SIG-M5 (cell line): ENCODE measurements around the gene NEK10.
A peak's percentile ranks its signal among the peaks of the same experiment; 100 is the strongest.

Experiments
- DNase-seq: peaks from one replicate; lab custom pipeline; 2025; lab: John Stamatoyannopoulos, UW

NEK10 gene

DNA sequence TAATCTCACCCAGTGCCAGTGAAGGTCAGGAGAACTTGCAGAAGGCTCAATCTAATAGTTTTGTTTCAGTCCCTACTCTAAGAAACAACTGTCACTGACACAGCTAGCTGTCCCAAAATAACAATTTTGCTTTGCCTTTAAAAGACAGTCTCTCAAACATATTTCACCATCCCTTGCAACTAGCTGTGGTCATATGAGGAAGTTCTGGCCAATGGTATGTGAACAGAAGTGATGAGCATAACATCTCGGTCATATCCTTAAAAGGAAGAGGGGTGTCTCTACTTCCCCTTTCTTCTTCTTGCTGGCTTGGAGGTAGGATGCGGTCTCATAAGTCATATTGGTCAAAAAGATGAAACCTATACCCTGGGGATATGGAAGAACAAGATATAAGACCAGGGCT, 198.1 kb downstream of the NEK10 start:
- DNase-seq, result peak; percentile 73

DNA sequence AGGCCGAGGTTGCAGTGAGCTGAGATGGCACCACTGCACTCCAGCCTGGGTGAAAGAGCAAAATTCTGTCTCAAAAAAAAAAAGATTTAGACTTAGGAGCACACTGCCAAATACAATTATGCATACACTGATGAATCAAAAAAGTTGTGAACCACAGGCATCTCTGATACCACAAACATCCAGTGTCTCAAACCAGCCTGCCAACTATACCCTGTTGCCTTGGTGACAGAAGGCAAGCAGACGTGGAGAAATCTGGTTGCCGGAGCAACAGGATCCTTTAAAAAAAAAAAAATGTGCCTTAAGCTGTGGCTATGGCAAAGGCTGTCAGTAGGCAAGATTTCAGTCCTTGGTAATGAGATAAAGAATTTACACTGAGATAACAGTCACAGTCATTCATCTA, 202.3 kb downstream of the NEK10 start:
- no peak for DNase-seq

DNA sequence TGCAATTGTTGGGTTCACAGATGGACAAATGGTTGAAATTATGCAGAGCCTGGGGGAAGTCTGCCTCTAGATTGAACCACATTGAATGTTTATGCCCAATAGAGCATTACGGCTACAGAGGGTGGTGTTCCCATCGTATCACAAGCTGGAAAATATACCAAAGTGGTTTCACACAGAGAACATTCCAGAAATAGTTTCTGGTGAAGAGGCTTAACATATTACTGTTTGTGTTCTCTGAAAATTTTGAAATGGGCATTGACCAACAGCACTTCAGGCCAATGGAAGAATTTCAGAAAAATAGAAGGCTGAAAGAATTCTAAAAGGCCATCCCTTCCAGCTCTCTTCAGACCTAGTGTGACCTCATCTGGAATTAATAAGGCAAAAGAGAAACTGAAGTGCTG, 203.9 kb downstream of the NEK10 start:
- DNase-seq, result no peak

DNA sequence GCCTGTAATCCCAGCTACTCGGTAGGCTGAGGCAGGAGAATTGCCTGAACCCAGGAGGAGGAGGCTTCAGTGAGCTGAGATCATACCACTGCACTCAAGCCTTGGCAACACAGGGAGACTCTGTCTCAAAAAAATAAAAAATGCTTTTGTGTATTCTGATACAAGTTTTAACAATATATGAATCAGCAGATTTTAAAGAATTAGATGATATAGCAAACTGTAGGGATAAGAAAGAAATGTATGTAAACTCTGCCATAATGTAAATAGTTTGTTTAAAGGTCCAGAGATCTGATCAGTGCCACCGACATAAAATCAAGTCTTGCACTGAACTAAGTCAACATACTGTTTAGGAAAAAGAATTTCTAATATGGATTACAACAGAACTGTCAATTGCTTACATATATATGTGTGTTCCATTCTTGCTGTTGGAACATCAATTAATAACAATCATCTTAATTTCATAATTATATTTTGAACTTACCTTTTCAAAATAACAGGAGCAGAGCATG, 208.3 kb downstream of the NEK10 start:
- no peak for DNase-seq

DNA sequence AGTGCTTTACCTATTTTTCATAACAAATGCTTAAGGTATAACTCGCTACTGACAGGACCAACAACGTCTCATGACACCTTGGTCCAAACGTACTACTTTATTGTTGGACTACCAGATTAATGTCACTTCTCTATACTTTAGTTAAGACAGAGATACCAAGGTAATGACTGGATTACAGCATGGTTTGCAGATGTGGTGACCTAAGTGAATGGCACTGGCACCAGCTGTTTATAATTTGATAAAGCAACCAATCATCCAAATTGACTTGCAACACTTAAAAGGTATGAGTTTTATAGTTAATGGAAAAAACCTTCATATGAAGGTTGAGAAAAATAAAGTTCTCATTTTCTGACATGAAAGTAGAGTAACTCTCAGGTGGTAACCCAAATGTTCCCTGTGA, 209.0 kb downstream of the NEK10 start:
- no peak for DNase-seq

DNA sequence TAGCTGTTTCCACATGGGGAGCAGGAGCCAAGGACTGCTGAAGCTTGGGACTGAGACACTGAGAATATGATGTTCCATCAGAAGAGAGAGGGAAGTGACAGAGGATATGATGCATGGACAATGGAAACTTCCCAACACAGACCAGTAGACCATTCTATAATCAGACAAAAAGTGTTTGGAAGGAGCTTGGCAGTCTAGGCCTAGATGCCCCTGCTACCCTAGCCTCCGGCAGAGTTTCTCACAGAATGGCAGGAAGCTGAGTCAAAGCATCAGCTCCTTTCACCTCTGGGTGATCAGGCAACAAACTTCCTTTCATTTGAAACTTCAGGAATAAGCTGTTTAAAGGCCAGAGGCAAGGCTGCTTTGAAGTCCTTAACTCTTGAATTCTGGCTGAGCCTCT, 222.0 kb downstream of the NEK10 start:
- no peak for DNase-seq

DNA sequence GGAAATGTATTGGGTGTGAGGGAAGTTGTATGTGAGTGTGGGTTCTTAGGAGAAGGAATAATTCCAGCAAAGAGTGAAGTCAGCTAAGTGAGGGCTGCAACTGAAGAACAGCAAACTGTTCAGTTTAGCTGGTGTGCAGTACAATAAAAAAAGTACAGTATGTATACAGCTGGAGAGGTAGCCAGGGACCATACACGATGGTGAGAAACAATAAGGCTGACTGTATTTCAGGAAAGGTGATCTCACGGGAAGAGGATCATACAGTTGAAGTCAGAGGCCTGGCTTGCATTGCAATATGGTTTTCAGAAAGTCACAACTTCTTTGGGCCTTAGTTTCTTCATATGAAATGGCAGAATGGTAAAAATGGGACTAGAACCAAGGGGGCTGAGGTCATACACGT, 222.4 kb downstream of the NEK10 start:
- DNase-seq, result no peak

DNA sequence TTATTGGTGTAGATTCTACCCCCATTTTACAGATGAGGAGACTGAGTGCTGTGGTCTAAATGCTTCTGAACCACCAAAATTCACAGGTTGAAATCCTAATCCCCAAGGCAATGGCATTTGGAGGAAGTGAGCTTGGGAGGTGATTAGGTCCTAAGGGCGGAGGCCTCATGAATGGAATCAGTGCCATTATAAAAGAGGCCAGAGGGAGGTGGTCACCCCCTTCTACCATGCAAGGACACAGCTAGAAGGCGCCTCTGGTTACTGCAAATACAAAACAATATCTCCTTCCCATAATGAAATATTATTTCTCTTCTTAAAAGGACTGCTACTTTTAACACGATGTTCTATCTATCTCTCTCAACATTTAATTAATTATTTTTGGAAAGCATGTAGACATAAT, 223.5 kb downstream of the NEK10 start:
- DNase-seq, result no peak

DNA sequence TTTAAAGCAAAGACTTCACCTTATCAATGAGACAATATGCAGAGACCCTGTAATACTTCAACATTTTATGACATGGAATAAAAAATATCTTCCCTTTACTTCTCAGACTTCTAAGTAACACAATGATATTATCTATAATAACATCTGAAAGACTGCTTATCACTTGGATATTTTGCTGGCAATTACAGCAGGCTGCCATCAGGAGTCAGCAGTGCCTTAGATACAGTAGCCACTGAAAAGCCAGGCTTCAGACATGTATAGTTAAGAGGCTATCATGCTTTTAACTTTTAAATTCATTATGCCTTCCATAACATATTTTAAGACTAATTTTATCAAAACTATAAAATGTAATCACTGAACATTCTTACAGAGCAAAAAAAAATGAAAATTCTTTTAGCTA, 227.5 kb downstream of the NEK10 start:
- no peak for DNase-seq

DNA sequence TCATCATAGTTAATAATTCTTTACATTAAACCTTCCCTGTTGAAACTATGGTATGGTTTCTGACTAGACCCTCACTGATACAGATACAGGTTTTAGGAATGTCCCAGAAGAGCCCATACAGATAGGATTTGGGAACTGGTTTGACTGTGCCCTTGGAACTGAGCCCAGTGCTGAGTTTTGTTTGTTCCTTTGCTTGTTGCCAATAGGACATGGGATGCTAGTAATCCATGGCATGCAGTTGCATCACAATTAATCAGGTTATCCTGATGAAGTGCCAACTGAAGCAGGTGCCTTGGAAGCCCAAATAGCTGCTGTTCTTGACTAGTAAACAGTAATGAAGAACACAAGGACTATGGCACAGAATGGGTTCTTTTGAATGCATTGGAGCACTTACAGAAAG, 230.6 kb downstream of the NEK10 start:
- no peak for DNase-seq

DNA sequence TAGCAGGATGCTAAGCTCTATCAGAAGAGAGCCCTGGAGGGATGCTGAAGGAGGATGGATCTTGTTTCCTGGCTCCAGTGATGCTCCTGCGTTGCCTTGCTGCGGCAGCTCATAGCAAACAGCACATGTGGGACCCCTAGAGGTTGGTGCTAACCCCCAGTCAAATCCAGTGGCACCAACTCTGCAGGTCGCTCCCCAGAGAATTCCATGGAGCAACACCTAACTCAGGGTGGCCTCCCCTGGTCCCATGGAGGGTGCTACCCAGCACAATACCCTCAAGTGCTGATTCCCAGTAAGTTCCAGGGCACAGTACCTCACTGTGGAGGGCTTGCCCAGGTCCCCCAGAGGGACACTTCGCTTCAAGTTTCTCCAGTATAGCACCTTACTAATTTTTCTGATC, 231.2 kb downstream of the NEK10 start:
- no peak for DNase-seq

DNA sequence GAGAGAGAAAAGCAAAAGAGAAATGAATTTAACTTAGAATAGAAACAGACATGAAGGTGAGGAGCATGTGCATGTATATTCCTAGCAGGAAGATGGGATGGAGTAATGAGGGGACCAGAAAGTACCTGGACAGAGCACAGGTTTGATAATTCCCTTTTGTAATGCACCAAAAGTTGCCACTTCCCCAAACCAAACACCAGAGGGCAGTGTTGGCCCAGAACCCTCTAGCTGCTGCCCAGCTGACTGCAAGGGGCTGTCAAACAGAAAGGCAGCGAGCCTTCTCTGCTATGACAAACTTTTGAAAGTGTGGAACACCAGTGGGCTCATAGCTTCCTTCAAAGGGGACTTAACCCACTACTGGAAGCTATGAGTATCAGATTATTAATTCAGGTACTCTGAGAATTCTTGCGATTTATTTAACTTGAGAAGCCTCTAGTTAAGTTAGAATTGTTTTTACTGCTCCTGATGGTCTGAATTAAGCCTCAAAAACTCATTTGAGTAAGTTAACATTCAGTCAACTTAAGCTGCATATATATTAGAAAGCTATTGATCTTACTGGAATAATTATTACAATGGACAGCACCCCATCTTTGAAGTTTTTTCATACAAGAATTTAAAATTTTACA, 234.9 kb downstream of the NEK10 start:
- DNase-seq, result no peak

DNA sequence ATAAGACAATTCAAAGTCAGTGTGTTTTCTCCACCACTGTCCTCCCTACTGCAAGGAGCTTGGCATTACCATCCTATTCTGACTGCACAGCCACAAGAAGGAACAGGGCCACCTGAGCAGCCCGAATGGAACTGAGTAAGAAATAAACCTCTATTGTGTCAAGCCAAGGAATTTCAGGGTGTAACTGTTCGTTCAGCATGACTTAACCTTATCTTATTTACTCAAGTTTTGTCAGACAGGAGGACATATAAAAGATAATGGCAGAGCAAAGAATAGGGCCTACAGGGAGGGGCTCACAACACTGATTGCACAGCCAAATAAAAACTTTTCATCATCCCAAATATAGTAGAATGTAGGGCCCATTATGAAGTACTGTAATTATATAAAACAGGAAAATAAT, 236.1 kb downstream of the NEK10 start:
- no peak for DNase-seq

DNA sequence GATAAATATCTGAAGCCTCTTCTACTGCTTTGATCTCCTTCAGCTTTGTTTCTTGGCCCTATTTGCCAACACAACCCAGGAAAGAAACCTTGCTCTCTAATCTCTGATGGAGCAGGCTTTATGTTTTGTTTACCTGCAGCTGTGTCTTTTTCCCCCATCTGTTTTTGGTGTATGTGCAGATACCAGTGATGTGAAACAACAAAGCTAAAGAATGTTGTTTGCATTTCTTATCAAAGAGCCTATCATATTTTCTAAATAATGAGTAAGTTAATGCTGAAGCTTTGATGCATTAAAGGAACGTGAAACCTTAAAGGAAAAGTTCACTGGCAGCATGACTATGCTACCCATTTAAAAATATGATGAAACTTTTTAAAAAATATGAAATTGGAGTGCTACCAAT, 238.4 kb downstream of the NEK10 start:
- no peak for DNase-seq

DNA sequence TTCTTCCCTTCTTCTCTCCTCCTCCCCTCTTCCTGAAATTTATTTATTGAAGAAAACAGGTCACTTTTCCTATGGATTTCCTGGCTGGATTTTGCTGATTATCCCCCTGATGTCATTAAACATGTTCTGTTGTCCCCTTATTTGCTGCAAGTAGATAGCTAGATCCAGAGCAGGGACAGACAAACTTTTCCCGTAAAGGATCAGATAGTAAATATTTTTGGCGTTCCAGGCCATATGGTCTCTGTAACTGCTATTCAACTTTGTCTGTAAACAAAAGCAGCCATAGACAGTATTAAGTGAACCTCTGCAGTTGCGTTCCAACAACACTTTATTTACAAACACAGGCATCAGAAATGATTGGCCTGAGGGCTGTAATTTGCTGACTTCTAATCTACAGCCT, 241.3 kb downstream of the NEK10 start:
- no peak for DNase-seq

DNA sequence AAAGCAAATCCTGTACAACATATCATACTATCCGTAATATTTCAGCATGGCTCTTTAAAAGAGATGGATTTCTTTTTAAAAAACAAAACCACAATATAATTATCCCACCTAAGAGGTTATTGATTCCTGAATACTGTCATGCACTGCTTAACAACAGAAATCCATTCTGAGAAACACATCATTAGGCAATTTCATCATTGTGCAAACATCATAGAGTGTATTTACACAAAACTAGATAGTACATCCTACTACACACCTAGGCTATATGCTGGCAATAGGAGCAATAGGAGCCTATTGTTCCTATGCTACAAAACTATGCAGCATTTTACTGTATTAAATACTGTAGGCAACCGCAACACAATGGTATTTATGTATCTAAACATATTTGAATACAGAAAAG, 242.0 kb downstream of the NEK10 start:
- no peak for DNase-seq

DNA sequence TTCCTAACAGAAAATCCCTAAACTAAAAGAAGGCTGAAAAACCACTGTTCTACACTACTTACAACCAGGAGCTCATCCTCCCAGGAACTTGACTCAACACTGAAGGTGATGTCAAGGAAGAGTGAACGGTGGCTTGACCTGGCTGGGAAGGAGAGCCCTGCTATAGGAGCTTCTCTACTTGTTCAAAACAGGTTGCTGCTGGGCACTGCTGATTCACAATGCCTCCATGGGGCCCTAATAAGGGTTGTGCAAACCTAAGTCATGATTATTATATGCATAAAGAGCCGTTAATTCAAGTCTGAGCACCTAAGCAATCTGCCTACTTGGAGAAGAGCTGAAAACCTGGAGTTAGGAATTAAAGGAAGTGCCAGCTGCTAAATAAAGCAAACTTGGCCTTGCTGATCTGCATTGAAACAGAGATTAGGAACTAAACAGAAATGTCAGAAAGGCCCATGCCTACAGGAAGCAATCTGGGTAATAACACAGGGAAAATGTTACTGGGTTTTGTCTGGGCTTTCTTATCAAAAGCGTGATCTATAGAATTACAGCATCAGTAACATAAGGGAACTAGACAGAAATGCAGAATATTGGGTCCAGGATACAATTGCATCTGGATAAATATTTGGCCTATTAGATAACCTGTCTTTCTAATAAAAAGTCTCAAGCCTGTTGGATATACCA, 243.2 kb downstream of the NEK10 start:
- DNase-seq, result no peak

DNA sequence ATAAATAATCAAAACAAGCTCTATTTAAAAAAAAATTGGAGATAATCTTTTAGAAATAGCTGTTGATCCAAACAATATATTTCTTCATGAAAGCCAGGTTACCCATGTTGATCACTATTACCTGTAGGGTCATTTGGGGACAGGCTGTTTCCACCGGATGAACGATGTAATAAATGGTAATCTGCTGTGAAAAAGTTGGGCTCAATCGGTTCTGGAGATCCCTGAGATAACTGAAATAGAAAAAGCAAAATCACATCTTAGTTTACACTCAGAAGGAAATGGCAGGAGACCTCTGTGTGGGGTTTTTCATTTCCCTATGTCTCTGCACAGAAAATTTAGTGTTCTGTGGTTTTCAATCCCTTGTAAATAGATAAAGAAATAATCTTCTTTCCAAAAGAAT, 249.5 kb downstream of the NEK10 start:
- DNase-seq, result no peak

DNA sequence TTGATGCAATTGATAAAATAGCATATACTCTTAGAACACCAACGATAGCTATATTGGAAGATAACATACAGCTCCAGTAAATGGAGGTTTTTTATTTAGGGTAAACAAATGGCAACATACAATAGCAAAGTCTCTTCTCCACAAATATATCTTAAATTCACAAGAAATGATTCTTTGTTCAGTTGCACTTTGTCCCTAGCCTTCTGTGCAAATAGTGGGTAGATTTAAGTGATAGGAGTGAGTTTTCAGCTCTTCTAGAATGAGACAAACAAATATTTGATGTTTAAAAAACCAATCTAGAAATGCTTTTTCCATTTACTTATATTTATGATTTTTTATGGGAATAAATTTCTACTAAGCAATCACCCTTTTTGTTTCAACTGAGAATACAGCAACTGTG, 253.8 kb downstream of the NEK10 start:
- DNase-seq, result no peak

DNA sequence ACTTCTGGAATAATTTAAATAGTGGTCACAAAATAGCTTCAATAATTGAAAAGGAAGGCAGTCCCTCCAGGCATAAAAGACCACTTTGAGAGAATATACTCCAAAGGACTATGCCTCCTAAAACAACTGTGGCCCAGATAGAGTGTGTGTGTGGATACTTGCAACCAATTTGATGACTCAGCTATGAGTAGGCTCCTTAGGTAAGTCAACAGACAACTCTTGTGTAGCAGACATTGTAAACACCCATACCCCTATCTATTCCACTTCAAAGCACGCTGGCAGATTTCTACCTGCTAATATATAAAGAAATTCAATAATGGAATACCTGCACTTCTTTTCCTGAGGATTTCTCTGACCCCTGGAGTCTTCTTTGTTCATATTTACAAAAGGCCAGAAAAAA, 254.5 kb downstream of the NEK10 start:
- no peak for DNase-seq

DNA sequence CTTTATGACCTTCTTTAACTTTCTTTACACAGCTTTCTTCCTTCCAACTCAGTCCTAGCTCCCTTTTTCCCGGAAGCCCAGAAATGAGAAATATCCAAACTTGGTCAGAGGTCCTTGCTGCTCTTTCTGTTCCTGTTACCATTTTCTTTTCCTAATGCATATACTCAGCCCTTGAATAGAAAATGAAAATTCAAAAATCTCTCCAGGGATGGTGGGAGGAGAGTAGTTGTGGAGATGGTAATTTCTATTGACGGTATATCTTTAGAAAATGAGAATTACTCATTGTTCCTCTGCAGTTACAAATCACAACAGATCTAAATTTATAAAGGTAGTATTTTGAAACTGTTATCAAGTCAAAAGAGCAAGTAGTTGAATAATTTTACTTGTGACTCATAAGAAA, 255.1 kb downstream of the NEK10 start:
- DNase-seq, result no peak

DNA sequence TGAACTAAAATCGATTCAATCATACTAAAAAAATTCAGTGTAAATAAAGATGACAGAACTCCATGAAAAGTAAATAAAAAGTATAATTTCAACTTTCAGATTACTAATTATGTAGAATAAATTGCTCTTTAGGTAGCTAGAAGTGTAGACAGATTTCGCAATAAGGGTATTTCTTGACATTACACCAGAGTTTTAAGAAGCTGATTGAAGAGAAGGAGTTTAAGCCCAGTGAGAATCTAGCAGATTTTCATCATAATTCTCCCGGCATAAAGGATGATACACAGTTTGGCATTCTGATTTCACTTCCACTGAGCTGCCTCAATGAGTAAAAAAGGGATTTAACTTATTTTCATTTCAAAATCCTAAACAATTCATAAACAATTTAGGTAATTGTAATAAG, 259.2 kb downstream of the NEK10 start:
- no peak for DNase-seq

DNA sequence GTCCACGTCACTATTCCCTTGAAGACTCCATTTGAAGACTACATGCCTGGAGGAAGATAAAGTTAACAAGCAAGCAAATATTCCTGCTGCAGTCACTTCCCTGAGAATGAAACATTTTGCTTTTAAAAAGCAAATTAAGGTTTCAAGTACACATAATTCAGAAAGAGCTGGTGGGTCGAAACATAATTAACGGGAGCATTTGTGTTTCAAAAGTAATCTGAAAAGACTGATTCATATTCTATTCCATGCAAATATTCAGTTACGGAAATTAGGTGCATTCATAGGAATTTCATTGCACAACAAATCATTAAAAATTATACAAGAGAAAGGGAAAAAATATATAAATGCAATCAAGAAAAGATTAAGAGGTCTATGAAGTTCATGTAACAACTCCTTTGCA, 260.9 kb downstream of the NEK10 start:
- DNase-seq, result no peak

DNA sequence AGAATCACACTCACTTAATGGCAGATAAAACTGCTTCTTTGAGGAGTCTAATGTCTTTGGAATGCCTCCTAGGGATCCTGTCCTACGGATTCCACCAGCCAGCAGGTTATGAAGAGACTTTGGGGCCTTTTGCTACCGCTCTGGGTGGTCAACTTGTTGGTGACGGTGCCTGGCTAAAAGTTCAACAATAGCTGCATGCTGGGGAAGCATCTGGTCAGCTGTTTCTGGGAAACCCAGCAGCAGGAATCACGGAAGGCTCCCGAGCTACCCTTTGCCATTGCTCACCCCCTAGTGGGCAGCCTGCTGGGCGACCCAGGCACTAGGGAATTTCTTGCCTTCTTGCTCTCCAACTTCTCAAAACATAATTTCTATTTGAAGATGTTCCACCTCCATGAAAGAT, 263.3 kb downstream of the NEK10 start:
- DNase-seq, result no peak
